Measurements from ENCODE around the gene SCAANT1. TPM values are rescaled to one million over a fixed set of nuclear protein-coding genes. Genes with fewer than 3 reads are reported as not detected.

Gene SCAANT1
- total RNA-seq, 4 donors from 2014 or later: not detected

GRCh38 chr3:63874769-63875168 lies 37.4 kb downstream of the SCAANT1 start:
- ATAC-seq (ENCODE audit: low FRiP score) (no peak), DNase-seq (ENCODE audit: low spot score) (no peak)
- TF ChIP-seq CTCF (IDR thresholded peaks at IDR 0.05): no peak

GRCh38 chr3:63872135-63872924 lies 39.9 kb downstream of the SCAANT1 start:
- TF ChIP-seq CTCF (IDR thresholded peaks at IDR 0.05): no peak
- no peak for DNase-seq (ENCODE audit: low spot score)
- no peak for ATAC-seq (ENCODE audit: low FRiP score)

GRCh38 chr3:63870615-63871005 lies 41.6 kb downstream of the SCAANT1 start:
- ATAC-seq (ENCODE audit: low FRiP score) (no peak), DNase-seq (ENCODE audit: low spot score) (no peak)
- TF ChIP-seq CTCF (IDR thresholded peaks at IDR 0.05): no peak

- no peak for DNase-seq (ENCODE audit: low spot score)
- no peak for TF ChIP-seq CTCF (IDR thresholded peaks at IDR 0.05)
- no peak for ATAC-seq (ENCODE audit: low FRiP score)
Observed at GRCh38 chr3:63869940-63870614, 42.1 kb downstream of the SCAANT1 start.

- ATAC-seq (ENCODE audit: low FRiP score): no peak
- DNase-seq (ENCODE audit: low spot score): no peak
- TF ChIP-seq CTCF (IDR thresholded peaks at IDR 0.05): no peak
Observed at GRCh38 chr3:63867225-63867624, 45.0 kb downstream of the SCAANT1 start.

- no peak for DNase-seq (ENCODE audit: low spot score)
Observed at GRCh38 chr3:63864965-63865327, 47.2 kb downstream of the SCAANT1 start.

More at GRCh38 chr3:63864965-63865327, 47.2 kb downstream of the SCAANT1 start:
- ATAC-seq (ENCODE audit: low FRiP score): no peak
- TF ChIP-seq CTCF (IDR thresholded peaks at IDR 0.05): no peak
